Measurements from ENCODE around the gene DPPA5.
"Not testable (repeated sequence)": the region's sequence is repeated elsewhere in the genome, so short reads cannot be mapped to it uniquely, and the experiment has no call there.

Gene DPPA5

GRCh38 chr6:73353636-73354593 lies at the start of gene DPPA5:
Gene DPPA5 (minus strand): TSS chr6:73354276. CDS start chr6:73354225, 51 bp downstream.
- no peak for DNase-seq

GRCh38 chr6:73400656-73401055 lies 46.6 kb upstream of the DPPA5 start:
- DNase-seq = no peak

- DNase-seq = no peak
Observed at GRCh38 chr6:73395875-73396274, 41.8 kb upstream of the DPPA5 start.

GRCh38 chr6:73394577-73395354 lies 40.7 kb upstream of the DPPA5 start, which contains the start of gene DDX43:
Gene DDX43 (plus strand): TSS chr6:73394828. CDS start chr6:73394906, 78 bp downstream.
- no peak for DNase-seq

GRCh38 chr6:73393278-73393677 lies 39.2 kb upstream of the DPPA5 start:
- no peak for DNase-seq

GRCh38 chr6:73392188-73392587 lies 38.1 kb upstream of the DPPA5 start:
- DNase-seq = not testable (repeated sequence)

- DNase-seq = no peak
Observed at GRCh38 chr6:73391675-73392074, 37.6 kb upstream of the DPPA5 start.

GRCh38 chr6:73389854-73390253 lies 35.8 kb upstream of the DPPA5 start:
- DNase-seq = no peak

GRCh38 chr6:73388800-73389512 lies 34.9 kb upstream of the DPPA5 start:
- DNase-seq = peak; percentile 51

GRCh38 chr6:73388433-73388799 lies 34.3 kb upstream of the DPPA5 start:
- DNase-seq = no peak

- DNase-seq = no peak
Observed at GRCh38 chr6:73382462-73383113, 28.5 kb upstream of the DPPA5 start.

- not testable (repeated sequence) for DNase-seq
Observed at GRCh38 chr6:73381531-73381930, 27.5 kb upstream of the DPPA5 start.

GRCh38 chr6:73377225-73377624 lies 23.1 kb upstream of the DPPA5 start:
- DNase-seq = no peak

- no peak for DNase-seq
Observed at GRCh38 chr6:73375216-73375615, 21.1 kb upstream of the DPPA5 start.

- DNase-seq = no peak
Observed at GRCh38 chr6:73372516-73372915, 18.4 kb upstream of the DPPA5 start.

GRCh38 chr6:73371984-73372383 lies 17.9 kb upstream of the DPPA5 start:
- no peak for DNase-seq

GRCh38 chr6:73369563-73369962 lies 15.5 kb upstream of the DPPA5 start, which contains the start of gene OOEP:
Gene OOEP (minus strand): TSS chr6:73369897. CDS start chr6:73369792, 105 bp downstream.
- no peak for DNase-seq

GRCh38 chr6:73369157-73369556 lies 15.1 kb upstream of the DPPA5 start:
- DNase-seq = no peak

- DNase-seq = no peak
Observed at GRCh38 chr6:73368675-73369074, 14.6 kb upstream of the DPPA5 start.

GRCh38 chr6:73367761-73368355 lies 13.8 kb upstream of the DPPA5 start:
- no peak for DNase-seq

- DNase-seq = no peak
Observed at GRCh38 chr6:73364549-73364948, 10.5 kb upstream of the DPPA5 start.

GRCh38 chr6:73364121-73364520 lies 10.0 kb upstream of the DPPA5 start:
- no peak for DNase-seq
